Measurements from ENCODE around the gene RNF212B. TPM values are rescaled to one million over a fixed set of nuclear protein-coding genes. Genes with fewer than 3 reads are reported as not detected.

Gene RNF212B
- total RNA-seq, 1 experiment from 2014 or later = not detected

DNA sequence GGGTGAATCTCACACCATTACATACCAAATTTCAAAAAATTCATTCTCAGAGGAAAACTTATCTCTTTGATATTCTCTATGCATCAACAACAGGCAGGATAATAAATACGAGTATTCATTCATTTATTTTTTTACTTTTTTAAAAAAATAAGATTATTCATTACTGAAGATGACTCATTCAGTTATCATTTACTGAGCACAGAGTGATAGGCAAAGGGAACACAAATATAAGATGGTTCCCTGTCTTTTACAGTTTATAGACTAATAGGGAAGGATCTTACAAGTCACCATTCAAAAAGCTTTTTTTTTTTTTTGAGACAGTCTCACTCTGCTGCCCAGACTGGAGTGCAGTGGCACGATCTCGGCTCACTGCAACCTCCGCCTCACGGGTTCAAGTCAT, 78.6 kb downstream of the RNF212B start:
- Histone ChIP-seq H3K9me2 (replicated peaks; ENCODE audit: insufficient read depth, low read length) (no peaks in the 10 kb centered on the region), H3K36me3 (ENCODE audit: insufficient read depth, low read length) (no peaks in the 10 kb centered on the region), H3K27ac (ENCODE audit: low read length) (no peak overlapping the region), H2AFZ (ENCODE audit: low read length) (no peak overlapping the region), H3K4me2 (ENCODE audit: low read depth, low read length, poor library complexity, severe bottlenecking) (no peak overlapping the region), H3K9me3 (ENCODE audit: low read length) (no peaks in the 10 kb centered on the region), H3K79me2 (ENCODE audit: low read length) (peaks cover 7% of the 10 kb centered on the region; the same call in 1 of the 2 replicates), H3K4me1 (ENCODE audit: low read length) (peaks cover 14% of the 10 kb centered on the region), H3K27me3 (ENCODE audit: low read length) (no peaks in the 10 kb centered on the region), H3K4me3 (ENCODE audit: low read length) (no peak overlapping the region), H3K9ac (ENCODE audit: low read length) (no peak overlapping the region), H4K20me1 (ENCODE audit: insufficient read depth, low read depth, low read length) (no peaks in the 10 kb centered on the region)
- no peak for DNase-seq

DNA sequence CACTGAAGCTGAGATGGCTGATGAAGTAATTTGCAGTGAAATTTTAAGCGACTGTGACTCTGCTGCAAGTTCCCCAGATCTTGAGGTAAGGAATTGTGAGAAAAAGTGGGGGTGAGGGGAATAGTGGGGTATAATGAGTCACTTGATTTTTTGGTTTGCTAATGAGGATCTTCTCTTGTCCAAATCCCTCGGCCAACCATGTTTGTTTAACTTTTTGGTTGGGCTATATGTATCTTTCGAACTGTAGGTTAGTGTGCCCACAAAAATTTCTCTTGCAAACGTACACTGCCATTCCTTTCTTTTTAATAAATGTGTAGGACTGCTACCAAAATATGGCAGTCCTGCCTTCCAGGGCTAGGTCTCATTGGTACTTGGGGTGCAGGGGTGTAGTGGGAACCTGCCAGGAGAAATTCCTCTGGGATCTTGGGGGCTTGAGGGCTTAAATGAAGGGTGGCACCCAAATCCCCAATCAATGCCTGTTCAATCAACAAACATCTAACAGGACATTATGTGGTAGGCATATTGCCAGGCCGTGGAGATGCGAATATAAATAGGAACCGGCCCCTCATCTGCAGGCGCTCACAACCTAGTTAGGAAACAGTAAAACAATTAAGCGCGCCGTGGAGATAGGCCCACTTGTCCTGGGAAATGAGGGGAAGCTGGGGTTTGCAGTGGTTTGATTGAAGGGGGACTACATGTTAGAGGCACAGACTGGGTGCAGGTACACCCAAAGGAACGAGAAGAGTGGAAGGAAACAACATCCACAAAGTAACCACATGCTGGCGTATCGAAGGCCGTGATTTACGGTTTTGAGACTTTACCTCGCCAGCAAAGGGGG, 82.2 kb downstream of the RNF212B start:
- Histone ChIP-seq H3K9ac (ENCODE audit: low read length) (peak overlapping the region; percentile 71), H3K27ac (ENCODE audit: low read length) (peak overlapping the region; percentile 55), H3K36me3 (ENCODE audit: insufficient read depth, low read length) (peaks cover 26% of the 10 kb centered on the region), H4K20me1 (ENCODE audit: insufficient read depth, low read depth, low read length) (peaks cover 6% of the 10 kb centered on the region; the same call in 1 of the 2 replicates), H3K4me1 (ENCODE audit: low read length) (peaks cover 34% of the 10 kb centered on the region), H3K9me2 (replicated peaks; ENCODE audit: insufficient read depth, low read length) (no peaks in the 10 kb centered on the region), H2AFZ (ENCODE audit: low read length) (0 out of 2 replicates have a peak overlapping the region, but pooled peaks have one; percentile 8), H3K4me2 (ENCODE audit: low read depth, low read length, poor library complexity, severe bottlenecking) (peak overlapping the region; percentile 83), H3K4me3 (ENCODE audit: low read length) (peak overlapping the region; percentile 69), H3K79me2 (ENCODE audit: low read length) (peaks cover 30% of the 10 kb centered on the region), H3K9me3 (ENCODE audit: low read length) (no peaks in the 10 kb centered on the region), H3K27me3 (ENCODE audit: low read length) (no peaks in the 10 kb centered on the region)
- DNase-seq = no peak

DNA sequence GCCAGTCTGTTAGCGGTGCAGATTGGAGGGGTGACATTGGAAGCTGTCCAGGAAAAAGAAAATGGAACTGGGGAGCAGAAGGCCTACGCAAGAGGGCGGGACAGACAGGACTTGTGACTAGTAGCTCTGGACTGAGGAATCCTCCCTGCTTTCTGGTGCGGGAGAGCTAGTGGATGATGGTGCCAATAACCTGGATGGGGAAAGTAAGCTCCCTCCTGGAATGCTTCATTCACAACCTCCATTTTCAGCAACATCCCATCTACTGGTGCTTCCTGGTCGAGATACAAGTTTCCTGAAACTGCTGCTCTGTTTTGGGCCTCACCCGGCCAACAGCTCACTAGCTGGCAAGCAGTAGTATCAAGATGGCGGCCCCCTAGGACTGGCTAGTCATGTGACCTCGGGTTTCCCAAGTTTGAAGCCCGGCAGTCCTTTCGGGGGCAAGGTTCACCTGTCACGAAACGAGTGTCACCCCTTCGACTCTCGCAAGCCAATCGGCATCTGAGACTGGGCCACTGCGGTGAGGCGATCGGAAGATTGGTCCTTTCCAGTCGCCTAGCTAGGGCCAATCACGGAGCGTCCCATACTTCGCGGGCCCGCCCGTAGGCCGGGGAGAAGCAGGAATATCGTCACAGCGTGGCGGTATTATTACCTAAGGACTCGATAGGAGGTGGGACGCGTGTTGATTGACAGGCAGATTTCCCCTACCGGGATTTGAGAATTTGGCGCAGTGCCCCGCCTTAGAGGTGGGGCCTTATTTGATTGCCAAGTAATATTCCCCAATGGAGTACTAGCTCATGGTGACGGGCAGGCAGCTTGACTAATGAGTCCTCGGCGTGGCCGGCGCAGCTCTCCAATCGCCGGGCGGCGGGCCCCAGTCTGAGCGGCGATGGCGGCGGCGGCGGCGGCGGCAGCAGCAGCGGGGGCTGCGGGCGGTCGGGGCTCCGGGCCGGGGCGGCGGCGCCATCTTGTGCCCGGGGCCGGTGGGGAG, 83.1 kb downstream of the RNF212B start, which contains the start of gene PABPN1:
Gene PABPN1, plus strand, starts transcription at position 874 of the 988 bp plus-strand sequence. Its CDS starts 13 bp downstream, at position 887.
- Histone ChIP-seq H3K4me1 (ENCODE audit: low read length) (peaks cover 34% of the 10 kb centered on the region), H3K9me2 (replicated peaks; ENCODE audit: insufficient read depth, low read length) (no peaks in the 10 kb centered on the region), H3K4me2 (ENCODE audit: low read depth, low read length, poor library complexity, severe bottlenecking) (peak within 1 kb of the TSS; percentile 85), H3K4me3 (ENCODE audit: low read length) (peak within 1 kb of the TSS; percentile 86), H3K27ac (ENCODE audit: low read length) (peak within 1 kb of the TSS; percentile 59), H3K27me3 (ENCODE audit: low read length) (no peaks in the 10 kb centered on the region), H3K36me3 (ENCODE audit: insufficient read depth, low read length) (peaks cover 28% of the 10 kb centered on the region), H4K20me1 (ENCODE audit: insufficient read depth, low read depth, low read length) (peaks cover 6% of the 10 kb centered on the region; the same call in 1 of the 2 replicates), H3K9ac (ENCODE audit: low read length) (peak within 1 kb of the TSS; percentile 92), H3K9me3 (ENCODE audit: low read length) (no peaks in the 10 kb centered on the region), H3K79me2 (ENCODE audit: low read length) (peaks cover 30% of the 10 kb centered on the region), H2AFZ (ENCODE audit: low read length) (0 out of 2 replicates have a peak within 1 kb of the TSS, but pooled peaks have one; percentile 8)
- DNase-seq = peak; percentile 100

DNA sequence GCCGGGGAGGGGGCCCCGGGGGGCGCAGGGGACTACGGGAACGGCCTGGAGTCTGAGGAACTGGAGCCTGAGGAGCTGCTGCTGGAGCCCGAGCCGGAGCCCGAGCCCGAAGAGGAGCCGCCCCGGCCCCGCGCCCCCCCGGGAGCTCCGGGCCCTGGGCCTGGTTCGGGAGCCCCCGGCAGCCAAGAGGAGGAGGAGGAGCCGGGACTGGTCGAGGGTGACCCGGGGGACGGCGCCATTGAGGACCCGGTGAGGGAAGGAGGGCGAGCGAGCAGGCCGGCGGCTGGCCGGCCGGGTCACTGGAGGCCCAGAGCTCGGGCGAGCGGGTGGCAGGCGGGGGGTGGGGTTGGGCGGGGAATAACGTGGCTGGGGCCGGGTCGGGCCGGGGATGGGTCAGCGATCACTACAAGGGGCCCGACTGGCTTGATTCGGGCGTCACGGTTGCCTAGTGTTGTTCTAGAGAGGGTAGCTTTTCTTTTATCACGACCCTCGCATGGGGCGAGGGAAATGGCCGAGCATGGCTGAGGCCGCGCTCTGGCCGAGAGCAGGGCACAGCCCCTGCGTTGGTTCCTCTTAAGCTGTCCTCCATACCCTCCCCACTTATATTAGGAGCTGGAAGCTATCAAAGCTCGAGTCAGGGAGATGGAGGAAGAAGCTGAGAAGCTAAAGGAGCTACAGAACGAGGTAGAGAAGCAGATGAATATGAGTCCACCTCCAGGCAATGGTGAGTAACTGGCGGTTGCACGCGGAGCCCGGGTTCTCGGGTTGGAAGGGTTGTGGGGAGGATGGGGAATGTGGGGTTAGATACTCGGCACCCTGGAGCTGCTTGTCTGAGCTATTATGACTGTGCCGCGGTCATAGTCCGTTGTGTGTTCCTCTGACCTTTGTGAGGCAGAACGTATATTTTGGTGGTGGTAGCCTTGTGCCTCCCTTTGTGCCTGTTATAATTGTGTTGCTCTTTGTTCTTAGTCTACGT, 84.1 kb downstream of the RNF212B start:
- H2AFZ ChIP-seq (ENCODE audit: low read length) = no peak overlapping the region

More for the DNA sequence above, 84.1 kb downstream of the RNF212B start:
- Histone ChIP-seq H3K9me3 (ENCODE audit: low read length) (no peaks in the 10 kb centered on the region), H3K9me2 (replicated peaks; ENCODE audit: insufficient read depth, low read length) (no peaks in the 10 kb centered on the region), H3K4me1 (ENCODE audit: low read length) (peaks cover 34% of the 10 kb centered on the region), H3K27ac (ENCODE audit: low read length) (peak overlapping the region; percentile 59), H3K79me2 (ENCODE audit: low read length) (peaks cover 30% of the 10 kb centered on the region), H3K27me3 (ENCODE audit: low read length) (no peaks in the 10 kb centered on the region), H3K36me3 (ENCODE audit: insufficient read depth, low read length) (peaks cover 28% of the 10 kb centered on the region), H3K9ac (ENCODE audit: low read length) (peak overlapping the region; percentile 92), H3K4me2 (ENCODE audit: low read depth, low read length, poor library complexity, severe bottlenecking) (peak overlapping the region; percentile 85), H3K4me3 (ENCODE audit: low read length) (peak overlapping the region; percentile 86), H4K20me1 (ENCODE audit: insufficient read depth, low read depth, low read length) (peaks cover 6% of the 10 kb centered on the region; the same call in 1 of the 2 replicates)
- DNase-seq = peak; percentile 83

Small RNAs within 50 kb of the gene (small RNA-seq; reads per million reads assigned to genes)
- gene AL049829.1 (not detected), gene RNU6-1046P (not detected)

Other genes with a start within 250 kb of the RNF212B start
- gene C14orf93, start 227.8 kb upstream of the RNF212B start, total RNA-seq (2014; rRNA removed; shearing (Covaris generic); ENCODE audit: low replicate concordance) = 21.6 and 43.2 TPM in 2 replicates
- gene PSMB5, start 203.0 kb upstream of the RNF212B start, total RNA-seq (2014; rRNA removed; shearing (Covaris generic); ENCODE audit: low replicate concordance) = 65.4 and 67.1 TPM in 2 replicates
- gene PSMB11, start 195.7 kb upstream of the RNF212B start, total RNA-seq (2014; rRNA removed; shearing (Covaris generic); ENCODE audit: low replicate concordance) = not detected in 2 replicates
- 0.34 and 1.0 TPM in 2 replicates for gene CDH24, start 180.4 kb upstream of the RNF212B start, total RNA-seq (2014; rRNA removed; shearing (Covaris generic); ENCODE audit: low replicate concordance)
- gene ACIN1, start 142.8 kb upstream of the RNF212B start, total RNA-seq (2014; rRNA removed; shearing (Covaris generic); ENCODE audit: low replicate concordance) = 125 and 159 TPM in 2 replicates
- gene C14orf119, start 142.4 kb upstream of the RNF212B start, total RNA-seq (2014; rRNA removed; shearing (Covaris generic); ENCODE audit: low replicate concordance) = 52.6 and 69.3 TPM in 2 replicates
- not detected in 2 replicates for gene CIROP, start 132.9 kb upstream of the RNF212B start, total RNA-seq (2014; rRNA removed; shearing (Covaris generic); ENCODE audit: low replicate concordance)
- gene CEBPE, start 118.7 kb upstream of the RNF212B start, total RNA-seq (2014; rRNA removed; shearing (Covaris generic); ENCODE audit: low replicate concordance) = 0.11 TPM in 1 of 2 replicates, not detected in the other
- gene SLC7A8, start 54.3 kb upstream of the RNF212B start, total RNA-seq (2014; rRNA removed; shearing (Covaris generic); ENCODE audit: low replicate concordance) = 0.79 TPM in 1 of 2 replicates, not detected in the other
- 9.3 and 12.7 TPM in 2 replicates for gene HOMEZ, start 48.2 kb downstream of the RNF212B start, total RNA-seq (2014; rRNA removed; shearing (Covaris generic); ENCODE audit: low replicate concordance)
- 48.3 and 70.4 TPM in 2 replicates for gene PPP1R3E, start 64.9 kb downstream of the RNF212B start, total RNA-seq (2014; rRNA removed; shearing (Covaris generic); ENCODE audit: low replicate concordance)
- gene BCL2L2, start 68.9 kb downstream of the RNF212B start, total RNA-seq (2014; rRNA removed; shearing (Covaris generic); ENCODE audit: low replicate concordance) = 15.1 and 18.3 TPM in 2 replicates
- gene PABPN1, start 83.5 kb downstream of the RNF212B start, total RNA-seq (2014; rRNA removed; shearing (Covaris generic); ENCODE audit: low replicate concordance) = 126 and 195 TPM in 2 replicates
- gene SLC22A17, start 115.0 kb downstream of the RNF212B start, total RNA-seq (2014; rRNA removed; shearing (Covaris generic); ENCODE audit: low replicate concordance) = not detected in 2 replicates
- gene EFS, start 127.2 kb downstream of the RNF212B start, total RNA-seq (2014; rRNA removed; shearing (Covaris generic); ENCODE audit: low replicate concordance) = not detected in 2 replicates
- gene IL25, start 134.9 kb downstream of the RNF212B start, total RNA-seq (2014; rRNA removed; shearing (Covaris generic); ENCODE audit: low replicate concordance) = not detected in 2 replicates
- gene CMTM5, start 139.1 kb downstream of the RNF212B start, total RNA-seq (2014; rRNA removed; shearing (Covaris generic); ENCODE audit: low replicate concordance) = not detected in 2 replicates
- gene MYH6, start 170.3 kb downstream of the RNF212B start, total RNA-seq (2014; rRNA removed; shearing (Covaris generic); ENCODE audit: low replicate concordance) = not detected in 2 replicates
- gene MYH7, start 197.7 kb downstream of the RNF212B start, total RNA-seq (2014; rRNA removed; shearing (Covaris generic); ENCODE audit: low replicate concordance) = not detected in 2 replicates
- 77.5 and 82.2 TPM in 2 replicates for gene NGDN, start 231.8 kb downstream of the RNF212B start, total RNA-seq (2014; rRNA removed; shearing (Covaris generic); ENCODE audit: low replicate concordance)